Fibroblast of the aortic adventitia (primary cell): Measurements from ENCODE around the gene SF3A1. TPM values are rescaled to one million over a fixed set of nuclear protein-coding genes. Genes with fewer than 3 reads are reported as not detected.

Source experiments
- DNase-seq: peaks from one replicate; pipeline ENCODE4 v3.0.0-alpha.2; 2010; ENCODE audit warnings: low read depth
- H3K4me3 ChIP-seq: 2 replicates; pipeline ENCODE4 v1.5.1; 2011; ENCODE audit warnings: low read depth, mild to moderate bottlenecking, control low read depth, low read length, moderate library complexity
- CTCF ChIP-seq: IDR thresholded peaks from 2 replicates; pipeline ENCODE4 v1.5.1; 2011; ENCODE audit warnings: mild to moderate bottlenecking, low read length, control low read depth, inconsistent platforms; ENCODE audit not compliant: insufficient read depth
- total RNA-seq: library from RNA; depleted of rRNA; stranded (reverse); fragments of >200 nt; gene quantifications from 2 replicates; pipeline ENCODE4 v1.2.3, GENCODE V29; 2012; ENCODE audit warnings: low replicate concordance

The SF3A1 gene
- total RNA-seq, 1 donor = 43.7 TPM

DNA sequence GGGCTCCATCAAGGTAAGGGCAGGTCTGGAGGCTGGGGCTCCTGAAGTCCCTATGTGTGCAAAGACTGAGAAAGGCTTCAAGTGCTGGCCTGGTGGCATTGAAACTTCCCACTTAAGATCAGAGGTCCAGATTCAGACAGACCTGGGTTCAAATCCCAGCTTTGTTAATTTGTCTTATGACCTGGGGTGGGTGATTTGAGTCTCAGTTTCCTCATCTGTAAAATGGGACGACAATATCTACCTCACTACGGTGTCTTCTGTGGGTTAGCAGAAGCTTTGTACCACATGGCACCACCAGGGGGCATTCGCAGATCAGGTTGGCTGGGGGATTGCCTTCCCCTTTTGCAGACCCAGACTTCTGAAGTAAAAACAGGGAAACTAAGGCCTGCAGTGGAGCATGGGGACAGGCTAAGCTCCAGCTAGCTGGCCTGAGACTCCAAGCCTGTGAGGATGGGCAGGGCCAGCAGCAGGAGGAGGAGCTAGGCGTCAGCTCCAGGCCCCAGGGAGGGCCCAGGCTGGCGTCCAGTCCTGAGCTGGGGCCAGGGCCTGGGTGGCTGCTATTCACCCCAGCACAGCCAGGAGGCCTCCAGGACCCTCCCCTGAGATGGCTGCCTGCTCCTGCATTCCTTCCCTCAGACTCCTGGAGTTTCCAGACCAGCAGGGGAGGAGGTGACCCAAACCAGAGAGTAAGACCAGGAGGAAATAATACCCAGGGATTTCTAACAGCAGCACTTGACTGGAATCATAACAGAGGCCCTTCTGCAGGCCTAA, 68.9 kb downstream of the SF3A1 start:
- peak; percentile 93 for DNase-seq
- peak; percentile 87 for TF ChIP-seq CTCF

DNA sequence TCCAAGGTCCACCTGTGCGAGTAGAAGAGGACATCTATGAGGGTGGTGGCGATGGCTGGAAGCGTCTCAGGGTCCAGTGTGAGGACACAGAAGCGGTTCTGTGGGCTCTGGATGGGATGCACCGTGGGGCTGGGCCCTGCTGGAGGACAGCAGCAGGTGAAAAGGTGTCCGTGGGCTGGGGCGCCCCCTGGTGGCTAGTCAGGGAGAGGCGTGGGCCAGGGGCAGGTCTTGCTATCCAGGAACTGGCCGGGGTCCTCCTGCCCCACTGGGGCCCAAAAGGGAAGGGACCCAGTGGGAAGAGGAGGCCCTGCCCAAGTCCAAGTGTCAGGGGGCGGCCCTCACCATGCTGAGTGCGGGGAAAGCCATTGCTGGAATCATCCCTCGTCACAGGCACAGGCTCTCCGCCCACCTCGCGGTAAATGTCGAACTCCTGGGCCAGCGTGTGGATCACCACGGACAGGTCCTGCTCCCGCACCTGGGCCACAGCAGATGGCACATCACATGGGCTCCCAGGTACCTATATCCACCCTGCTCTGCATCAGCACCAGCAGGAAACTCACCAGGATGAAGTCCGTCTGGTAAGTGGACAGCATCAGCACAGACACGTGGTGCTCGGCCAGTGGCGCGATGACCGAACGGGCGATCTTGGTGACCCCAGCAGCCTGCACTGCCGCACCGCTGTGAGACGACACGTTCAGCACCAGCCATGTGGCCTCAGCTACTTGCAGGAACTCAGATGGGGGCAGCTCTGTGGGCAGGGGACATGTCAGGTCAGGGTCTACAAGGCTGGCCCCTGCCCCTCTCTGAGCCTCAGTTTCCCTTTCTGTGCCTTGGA, 69.7 kb downstream of the SF3A1 start:
- no peak overlapping the region for H3K4me3 ChIP-seq
- DNase-seq = peak; percentile 49
- TF ChIP-seq CTCF = peak; percentile 88

More for the DNA sequence above, 68.9 kb downstream of the SF3A1 start:
- peak overlapping the region; percentile 90 for H3K4me3 ChIP-seq

DNA sequence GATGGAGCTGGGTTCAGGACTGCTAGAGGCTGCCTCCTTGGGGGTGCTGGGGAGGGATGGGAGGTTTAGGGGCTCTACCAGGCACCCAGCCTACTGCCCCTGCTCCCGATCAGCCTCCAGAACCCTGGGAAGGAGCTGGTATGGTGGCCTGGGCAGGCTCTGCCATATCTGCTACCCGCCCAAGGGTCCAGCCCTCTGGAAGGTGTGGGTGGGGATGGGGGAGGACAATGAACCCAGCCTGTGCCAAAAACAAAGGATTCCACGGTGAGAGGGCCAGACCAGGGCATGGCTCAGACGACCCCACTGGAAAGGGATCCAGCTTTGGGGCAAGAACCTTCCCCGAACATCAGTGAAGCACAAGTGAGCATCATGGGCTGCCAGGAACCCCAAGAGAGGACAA, 70.4 kb downstream of the SF3A1 start:
- no peak for TF ChIP-seq CTCF
- DNase-seq = no peak
- no peak overlapping the region for H3K4me3 ChIP-seq

DNA sequence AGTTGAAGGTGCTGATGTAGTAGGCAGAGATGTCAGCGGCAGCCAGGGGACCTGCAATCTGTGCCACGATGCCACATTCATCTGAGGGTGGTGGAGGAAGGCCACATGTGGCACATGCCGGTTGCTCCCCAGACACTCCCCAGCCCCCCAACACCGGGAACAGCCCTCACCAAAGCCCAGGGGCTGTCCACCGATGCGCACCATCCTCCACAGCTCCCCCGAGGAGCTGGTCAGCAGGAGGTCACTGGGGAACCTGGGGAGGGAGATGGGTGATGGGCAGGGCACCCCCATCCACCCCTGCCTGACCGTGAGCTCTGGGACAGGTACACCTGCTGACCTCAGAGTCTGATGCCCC, 70.9 kb downstream of the SF3A1 start:
- TF ChIP-seq CTCF = no peak
- DNase-seq = no peak

GRCh38 chr22:30285176-30285845, 71.4 kb downstream of the SF3A1 start:
- H3K4me3 ChIP-seq = no peak overlapping the region
- TF ChIP-seq CTCF = no peak
- DNase-seq = no peak

More for the DNA sequence above, 70.9 kb downstream of the SF3A1 start:
- no peak overlapping the region for H3K4me3 ChIP-seq

DNA sequence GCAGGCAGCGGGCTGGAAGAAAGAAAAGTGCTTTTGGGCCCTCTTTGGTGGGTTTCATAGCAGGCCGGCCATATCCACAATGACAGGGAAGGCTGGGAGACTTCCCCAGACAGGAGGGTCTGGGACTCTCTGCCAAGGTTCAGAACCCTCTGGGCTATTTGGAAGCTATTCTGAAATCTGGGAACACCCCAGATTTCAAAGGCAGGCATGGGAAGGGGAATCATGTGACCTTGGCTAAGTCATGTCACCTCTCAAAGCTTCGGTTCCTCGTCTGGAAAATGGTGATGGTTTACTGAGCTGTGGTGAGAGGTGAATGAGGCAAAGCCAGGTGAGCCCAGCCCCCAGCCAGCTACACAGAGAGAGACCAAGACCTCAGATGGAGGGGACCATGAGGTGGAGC, 72.0 kb downstream of the SF3A1 start:
- DNase-seq = no peak

More for the DNA sequence above, 72.0 kb downstream of the SF3A1 start:
- TF ChIP-seq CTCF = no peak
- no peak overlapping the region for H3K4me3 ChIP-seq
